ENCODE results near the gene RGP1. TPM values are rescaled to one million over a fixed set of nuclear protein-coding genes. Genes with fewer than 3 reads are reported as not detected.

Gene RGP1
- total and polyA plus RNA-seq, 9 of the 15 experiments (the other 6 are each of a cell fraction or from before 2014, with no cell fraction given) = 0.42 to 13.8 (median 6.7) TPM

DNA sequence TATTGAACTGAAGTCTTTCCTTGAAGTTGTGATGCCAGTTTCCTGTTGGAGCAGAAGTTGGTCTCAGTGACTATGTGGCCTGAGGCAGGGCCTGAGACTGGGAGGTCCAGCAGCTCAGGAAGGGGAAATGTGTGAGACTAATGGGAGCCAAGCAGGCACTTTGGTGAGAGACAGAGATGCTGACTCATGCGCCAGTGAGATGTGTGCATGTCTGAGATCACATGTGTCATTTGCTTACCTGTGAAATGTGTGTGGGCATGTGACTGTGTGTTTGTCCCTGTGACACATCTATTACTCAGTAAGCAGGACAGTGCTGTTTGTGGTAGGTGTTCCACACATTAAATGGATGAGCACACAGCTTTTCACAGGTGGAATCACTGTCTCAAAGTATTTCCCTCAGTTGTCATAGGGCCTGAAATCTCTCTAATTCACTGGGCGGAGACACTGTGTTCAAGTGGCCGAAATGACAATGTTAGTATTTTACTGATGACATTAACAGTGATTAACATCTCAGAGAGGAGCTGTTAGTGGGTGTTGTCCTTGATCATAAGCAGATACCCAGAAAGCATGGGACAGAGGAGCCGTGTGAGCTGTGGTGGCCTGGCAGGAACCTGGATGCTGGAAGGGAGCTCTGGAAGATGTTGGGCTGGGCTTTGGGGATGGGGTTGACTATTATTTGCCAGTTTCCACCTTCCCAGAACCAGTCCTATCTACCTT is 49.7 kb downstream of the RGP1 start (continued):
- no peak for TF ChIP-seq TCF15 (CRISPR knock-in tag; IDR thresholded peaks at IDR 0.05)
- TF ChIP-seq, protein P1, sequence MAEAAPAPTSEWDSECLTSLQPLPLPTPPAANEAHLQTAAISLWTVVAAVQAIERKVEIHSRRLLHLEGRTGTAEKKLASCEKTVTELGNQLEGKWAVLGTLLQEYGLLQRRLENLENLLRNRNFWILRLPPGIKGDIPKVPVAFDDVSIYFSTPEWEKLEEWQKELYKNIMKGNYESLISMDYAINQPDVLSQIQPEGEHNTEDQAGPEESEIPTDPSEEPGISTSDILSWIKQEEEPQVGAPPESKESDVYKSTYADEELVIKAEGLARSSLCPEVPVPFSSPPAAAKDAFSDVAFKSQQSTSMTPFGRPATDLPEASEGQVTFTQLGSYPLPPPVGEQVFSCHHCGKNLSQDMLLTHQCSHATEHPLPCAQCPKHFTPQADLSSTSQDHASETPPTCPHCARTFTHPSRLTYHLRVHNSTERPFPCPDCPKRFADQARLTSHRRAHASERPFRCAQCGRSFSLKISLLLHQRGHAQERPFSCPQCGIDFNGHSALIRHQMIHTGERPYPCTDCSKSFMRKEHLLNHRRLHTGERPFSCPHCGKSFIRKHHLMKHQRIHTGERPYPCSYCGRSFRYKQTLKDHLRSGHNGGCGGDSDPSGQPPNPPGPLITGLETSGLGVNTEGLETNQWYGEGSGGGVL (CRISPR knock-in tag; IDR thresholded peaks at IDR 0.05) = no peak
- no peak for TF ChIP-seq TRIM28 (IDR thresholded peaks at IDR 0.05)
- no peak for TF ChIP-seq TAF9B (IDR thresholded peaks at IDR 0.05; ENCODE audit: partially characterized antibody)
- TF ChIP-seq, protein P2, sequence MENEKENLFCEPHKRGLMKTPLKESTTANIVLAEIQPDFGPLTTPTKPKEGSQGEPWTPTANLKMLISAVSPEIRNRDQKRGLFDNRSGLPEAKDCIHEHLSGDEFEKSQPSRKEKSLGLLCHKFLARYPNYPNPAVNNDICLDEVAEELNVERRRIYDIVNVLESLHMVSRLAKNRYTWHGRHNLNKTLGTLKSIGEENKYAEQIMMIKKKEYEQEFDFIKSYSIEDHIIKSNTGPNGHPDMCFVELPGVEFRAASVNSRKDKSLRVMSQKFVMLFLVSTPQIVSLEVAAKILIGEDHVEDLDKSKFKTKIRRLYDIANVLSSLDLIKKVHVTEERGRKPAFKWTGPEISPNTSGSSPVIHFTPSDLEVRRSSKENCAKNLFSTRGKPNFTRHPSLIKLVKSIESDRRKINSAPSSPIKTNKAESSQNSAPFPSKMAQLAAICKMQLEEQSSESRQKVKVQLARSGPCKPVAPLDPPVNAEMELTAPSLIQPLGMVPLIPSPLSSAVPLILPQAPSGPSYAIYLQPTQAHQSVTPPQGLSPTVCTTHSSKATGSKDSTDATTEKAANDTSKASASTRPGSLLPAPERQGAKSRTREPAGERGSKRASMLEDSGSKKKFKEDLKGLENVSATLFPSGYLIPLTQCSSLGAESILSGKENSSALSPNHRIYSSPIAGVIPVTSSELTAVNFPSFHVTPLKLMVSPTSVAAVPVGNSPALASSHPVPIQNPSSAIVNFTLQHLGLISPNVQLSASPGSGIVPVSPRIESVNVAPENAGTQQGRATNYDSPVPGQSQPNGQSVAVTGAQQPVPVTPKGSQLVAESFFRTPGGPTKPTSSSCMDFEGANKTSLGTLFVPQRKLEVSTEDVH (IDR thresholded peaks at IDR 0.05; ENCODE audit: low read depth, partially characterized antibody) = no peak
